Fibroblast of peridontal ligament (primary cell): ENCODE results near the gene A3GALT2.

ENCODE experiments used
- DNase-seq: peaks from one replicate; pipeline ENCODE4 v3.0.0-alpha.2; 2010; ENCODE audit errors: extremely low read depth

A3GALT2 gene

GRCh38 chr1:33350611-33351280 lies 29.8 kb upstream of the A3GALT2 start:
- DNase-seq = no peak

GRCh38 chr1:33349778-33350610 lies 29.1 kb upstream of the A3GALT2 start:
- DNase-seq = peak; percentile 59

- no peak for DNase-seq
Observed at GRCh38 chr1:33349081-33349759, 28.3 kb upstream of the A3GALT2 start.

GRCh38 chr1:33348676-33349080 lies 27.8 kb upstream of the A3GALT2 start:
- DNase-seq = no peak

GRCh38 chr1:33348194-33348593 lies 27.3 kb upstream of the A3GALT2 start:
- no peak for DNase-seq

- no peak for DNase-seq
Observed at GRCh38 chr1:33347650-33347992, 26.7 kb upstream of the A3GALT2 start.

- DNase-seq = peak; percentile 77
Observed at GRCh38 chr1:33346927-33347649, 26.2 kb upstream of the A3GALT2 start.

- no peak for DNase-seq
Observed at GRCh38 chr1:33346533-33346926, 25.6 kb upstream of the A3GALT2 start.

- DNase-seq = peak; percentile 56
Observed at GRCh38 chr1:33344896-33345560, 24.1 kb upstream of the A3GALT2 start.

GRCh38 chr1:33343539-33343938 lies 22.6 kb upstream of the A3GALT2 start:
- no peak for DNase-seq

GRCh38 chr1:33342041-33342723 lies 21.3 kb upstream of the A3GALT2 start:
- DNase-seq = peak; percentile 98

GRCh38 chr1:33341190-33341589 lies 20.3 kb upstream of the A3GALT2 start:
- no peak for DNase-seq

GRCh38 chr1:33339413-33339812 lies 18.5 kb upstream of the A3GALT2 start:
- DNase-seq = no peak

- DNase-seq = peak; percentile 90
Observed at GRCh38 chr1:33338440-33339211, 17.7 kb upstream of the A3GALT2 start.

- DNase-seq = peak; percentile 87
Observed at GRCh38 chr1:33338048-33338439, 17.1 kb upstream of the A3GALT2 start.

GRCh38 chr1:33337441-33337840 lies 16.5 kb upstream of the A3GALT2 start:
- no peak for DNase-seq

- DNase-seq = no peak
Observed at GRCh38 chr1:33336580-33336979, 15.7 kb upstream of the A3GALT2 start.

- DNase-seq = no peak
Observed at GRCh38 chr1:33335020-33335419, 14.1 kb upstream of the A3GALT2 start.

- DNase-seq = peak; percentile 88
Observed at GRCh38 chr1:33334081-33334552, 13.2 kb upstream of the A3GALT2 start.

- DNase-seq = no peak
Observed at GRCh38 chr1:33332881-33333280, 12.0 kb upstream of the A3GALT2 start.
